Stimulated activated naive CD8-positive, alpha-beta T cell treated with anti-CD3 and anti-CD28 coated beads, Interleukin-15, amount 100 ng/mL, for 72 hours (primary cell): ENCODE measurements around the gene NUFIP2.
"Not testable (repeated sequence)": the region's sequence is repeated elsewhere in the genome, so short reads cannot be mapped to it uniquely, and the experiment has no call there.

ENCODE experiments used
- ATAC-seq: fragments of 150-1000 bp; cut with Tn5 transposase; 2 replicates; pipeline ENCODE4 v1.10.0; 2021; ENCODE audit warnings: mild to moderate bottlenecking, moderate library complexity
- DNase-seq, 2 donors: peaks; one replicate each; pipeline ENCODE4 v3.0.0; 2021 to 2022
- H3K27ac Mint-ChIP-seq, 2 donors: one replicate each; pipeline ENCODE4 v1.8.0; 2022; ENCODE audit warnings: mild to moderate bottlenecking in 2 of 2, mixed read lengths in 2 of 2, moderate library complexity in 2 of 2
- H3K27me3 Mint-ChIP-seq: one replicate; pipeline ENCODE4 v1.8.0; 2022; ENCODE audit warnings: mixed read lengths
- H3K4me1 Mint-ChIP-seq: one replicate; pipeline ENCODE4 v1.8.0; 2022; ENCODE audit warnings: mild to moderate bottlenecking, mixed read lengths
- H3K4me3 Mint-ChIP-seq, 2 donors: one replicate each; pipeline ENCODE4 v1.8.0; 2022; ENCODE audit warnings: mild to moderate bottlenecking in 2 of 2, mixed read lengths in 2 of 2, moderate library complexity in 1 of 2
- H3K9me3 Mint-ChIP-seq, 2 donors: one replicate each; pipeline ENCODE4 v1.8.0; 2022; ENCODE audit warnings: mixed read lengths in 2 of 2

NUFIP2 gene

DNA sequence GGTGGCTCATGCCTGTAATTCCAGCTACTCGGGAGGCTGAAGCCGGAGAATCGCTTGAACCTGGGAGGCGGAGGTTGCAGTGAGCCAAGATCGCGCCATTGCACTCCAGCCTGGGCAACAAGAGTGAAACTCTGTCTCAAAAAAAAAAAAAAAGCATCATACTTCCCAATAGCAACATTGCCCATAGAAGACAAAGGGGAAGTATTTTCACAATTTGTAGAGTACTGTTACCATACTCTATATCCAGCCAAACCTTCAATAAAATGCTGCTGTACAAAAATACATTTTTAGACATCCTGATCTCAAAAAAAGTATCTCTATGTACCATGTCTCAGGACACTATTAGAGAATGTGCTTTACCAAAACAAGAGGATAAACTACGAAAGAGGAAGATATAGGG lies 59.0 kb downstream of the NUFIP2 start:
- not testable (repeated sequence) for H3K27me3 Mint-ChIP-seq, ATAC-seq, H3K27ac Mint-ChIP-seq, H3K4me1 Mint-ChIP-seq, H3K4me3 Mint-ChIP-seq, H3K9me3 Mint-ChIP-seq, DNase-seq

DNA sequence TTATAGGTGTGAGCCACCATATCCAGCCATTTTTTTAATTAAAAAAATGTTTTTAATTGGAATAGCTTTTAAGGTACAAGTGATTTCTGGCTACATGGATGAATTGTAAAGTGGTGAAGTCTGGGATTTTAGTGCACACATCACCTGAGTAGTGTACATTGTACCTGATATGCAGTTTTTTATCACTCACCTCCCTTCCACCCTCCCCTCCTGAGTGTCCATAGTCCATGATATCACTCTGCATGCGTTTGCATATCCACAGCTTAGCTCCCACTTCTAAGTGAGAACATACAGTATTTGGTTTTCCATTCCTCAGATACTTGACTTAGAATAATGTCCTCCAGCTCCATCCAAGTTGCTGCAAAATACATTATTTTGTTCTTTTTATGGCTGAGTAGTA lies 60.6 kb downstream of the NUFIP2 start:
- no peak for ATAC-seq
- Mint-ChIP-seq H3K4me3 (no peak overlapping the region), H3K27me3 (peaks cover 14% of the 10 kb centered on the region), H3K4me1 (no peaks in the 10 kb centered on the region), H3K9me3 (no peaks in the 10 kb centered on the region), H3K27ac (no peak overlapping the region)
- DNase-seq: no peak

DNA sequence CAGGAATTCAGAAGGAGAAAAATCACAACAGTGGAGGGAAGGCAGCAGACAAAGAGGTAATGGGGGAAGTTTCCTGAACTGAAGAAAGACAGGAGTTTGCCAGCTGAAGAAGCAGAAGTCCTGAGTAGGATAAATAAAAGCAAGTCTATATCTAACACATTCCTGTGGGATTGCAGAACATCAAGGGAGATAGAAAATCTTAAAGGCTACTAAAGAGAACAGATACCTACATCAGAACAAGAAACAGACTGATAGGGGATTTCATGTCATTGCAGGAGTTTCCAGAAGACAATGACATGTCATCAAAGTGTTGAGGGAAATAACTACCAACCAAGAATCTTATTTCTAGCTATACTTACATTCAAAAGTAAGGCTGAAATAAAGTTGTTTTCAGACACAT lies 68.6 kb downstream of the NUFIP2 start:
- H3K9me3 Mint-ChIP-seq: no peaks in the 10 kb centered on the region
- no peak for DNase-seq
- ATAC-seq: no peak
- peak overlapping the region in 1 of 2 donors; percentile 35 for H3K27ac Mint-ChIP-seq
- H3K4me3 Mint-ChIP-seq: no peak overlapping the region
- peaks cover 13% of the 10 kb centered on the region for H3K4me1 Mint-ChIP-seq
- peaks cover 10% of the 10 kb centered on the region for H3K27me3 Mint-ChIP-seq

DNA sequence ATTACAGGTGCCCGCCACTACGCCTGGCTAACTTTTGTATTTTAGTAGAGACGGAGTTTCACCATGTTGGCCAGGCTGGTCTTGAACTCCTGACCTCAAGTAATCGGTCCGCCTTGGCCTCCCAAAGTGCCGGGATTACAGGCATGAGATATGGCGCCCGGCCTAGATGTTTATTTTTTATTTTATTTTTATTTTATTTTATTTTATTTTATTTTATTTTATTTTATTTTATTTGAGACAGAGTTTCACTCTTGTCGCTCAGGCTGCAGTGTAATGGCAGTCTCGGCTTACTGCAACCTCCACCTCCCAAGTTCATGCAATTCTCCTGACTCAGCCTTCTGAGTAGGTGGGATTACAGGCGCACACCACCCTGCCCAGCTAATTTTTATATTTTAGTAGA lies 72.6 kb downstream of the NUFIP2 start:
- peaks cover 18% of the 10 kb centered on the region for H3K4me1 Mint-ChIP-seq
- H3K27me3 Mint-ChIP-seq, ATAC-seq, DNase-seq, H3K9me3 Mint-ChIP-seq, H3K4me3 Mint-ChIP-seq, H3K27ac Mint-ChIP-seq: not testable (repeated sequence)

DNA sequence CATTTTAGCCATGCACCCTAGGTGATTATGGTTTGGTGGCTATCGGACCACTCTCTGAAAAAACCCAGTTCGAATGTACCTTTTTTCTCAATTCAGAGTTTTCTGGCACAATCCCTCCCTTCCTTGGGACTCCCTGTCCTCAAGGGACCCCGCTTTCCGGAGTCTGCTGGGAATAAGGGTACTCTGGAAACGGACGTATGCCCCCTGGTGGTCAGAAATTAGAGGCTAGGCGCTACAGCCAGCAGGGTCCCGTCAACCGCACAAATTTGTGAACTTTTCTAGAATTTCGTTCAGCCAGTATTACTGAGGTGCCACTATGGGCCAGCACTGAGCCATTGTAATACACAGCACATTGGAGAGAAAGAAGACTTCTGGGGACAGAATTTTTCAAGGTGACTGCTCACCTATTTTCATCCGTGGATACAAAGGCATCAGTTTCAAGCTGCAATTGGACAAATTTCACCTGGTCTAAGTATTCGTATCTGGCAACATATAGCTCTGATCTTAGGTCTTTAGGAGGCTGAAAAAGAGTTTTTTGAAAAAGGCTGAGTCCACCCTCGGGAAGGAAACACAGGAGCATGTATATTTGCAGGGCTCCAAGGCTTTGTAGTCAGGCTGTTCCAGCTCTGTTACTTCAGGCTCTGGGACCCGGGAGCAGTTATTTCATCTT lies 74.4 kb downstream of the NUFIP2 start:
- H3K27me3 Mint-ChIP-seq: no peaks in the 10 kb centered on the region
- H3K9me3 Mint-ChIP-seq: no peaks in the 10 kb centered on the region
- no peak overlapping the region for H3K27ac Mint-ChIP-seq
- ATAC-seq: peak; percentile 95
- no peak overlapping the region for H3K4me3 Mint-ChIP-seq
- peaks cover 5% of the 10 kb centered on the region for H3K4me1 Mint-ChIP-seq
- peak; percentile 64 to 68 for DNase-seq

DNA sequence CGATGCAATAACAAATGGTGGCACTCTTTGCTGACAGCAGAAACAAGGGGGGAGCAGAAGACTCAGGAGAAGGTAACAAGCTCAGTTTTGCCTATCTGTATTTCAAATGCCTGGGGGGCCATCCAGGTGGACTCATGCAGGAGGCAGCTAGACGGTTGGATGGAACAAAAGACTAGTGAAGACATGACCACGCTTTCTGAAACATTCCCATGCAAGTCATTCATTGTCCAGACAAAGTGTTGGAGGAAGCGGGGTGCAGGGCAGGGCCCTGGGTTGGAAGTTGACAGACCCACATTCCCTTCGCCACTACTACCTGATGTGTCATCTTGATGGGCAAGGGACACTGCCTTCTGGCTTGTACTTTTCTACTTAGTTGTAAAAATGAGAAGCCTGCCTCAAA lies 77.1 kb downstream of the NUFIP2 start:
- Mint-ChIP-seq H3K27ac (no peak overlapping the region), H3K9me3 (no peaks in the 10 kb centered on the region), H3K4me1 (peaks cover 5% of the 10 kb centered on the region), H3K27me3 (no peaks in the 10 kb centered on the region), H3K4me3 (no peak overlapping the region)
- no peak for ATAC-seq
- DNase-seq: no peak

DNA sequence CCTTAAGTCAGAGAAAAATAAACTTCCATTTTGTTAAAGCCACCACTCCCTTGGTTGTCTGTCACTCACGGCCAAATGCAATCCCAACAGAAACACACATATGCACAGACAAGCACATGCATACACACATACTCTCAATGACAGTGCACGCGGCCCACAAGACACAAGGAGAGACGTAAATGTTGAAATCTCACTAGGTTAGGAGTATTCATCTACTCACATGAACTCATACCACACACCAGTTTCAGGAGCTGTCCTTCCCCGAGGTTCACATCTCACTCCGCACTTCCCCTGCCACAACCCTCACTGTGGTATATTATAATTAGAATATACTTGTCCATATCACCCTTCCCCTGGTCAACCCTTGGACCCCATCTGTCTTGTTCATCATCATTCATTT lies 77.8 kb downstream of the NUFIP2 start:
- DNase-seq (no peak), ATAC-seq (no peak)
- no peak overlapping the region for H3K4me3 Mint-ChIP-seq
- H3K27ac Mint-ChIP-seq: no peak overlapping the region
- no peaks in the 10 kb centered on the region for H3K27me3 Mint-ChIP-seq
- no peaks in the 10 kb centered on the region for H3K9me3 Mint-ChIP-seq
- H3K4me1 Mint-ChIP-seq: peaks cover 5% of the 10 kb centered on the region

DNA sequence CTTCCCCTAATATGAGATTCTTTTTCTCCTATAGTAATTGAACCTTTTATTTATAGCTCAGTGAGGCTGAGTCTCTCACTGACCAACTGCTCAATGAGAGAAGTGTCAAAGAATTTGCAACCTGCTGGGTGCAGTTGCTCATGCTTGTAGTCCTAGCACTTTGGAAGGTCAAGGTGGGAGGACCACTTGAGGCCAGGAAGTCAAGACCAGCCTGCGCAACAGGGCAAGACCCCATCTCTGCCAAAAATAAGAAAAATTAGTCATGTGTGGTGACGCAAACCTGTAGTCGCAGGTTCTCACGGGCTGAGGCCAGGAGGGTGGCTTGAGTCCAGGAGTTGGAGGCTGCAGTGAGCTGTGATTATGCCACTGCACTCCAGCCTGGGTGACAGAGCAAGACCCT lies 78.2 kb downstream of the NUFIP2 start:
- ATAC-seq (no peak), DNase-seq (no peak)
- Mint-ChIP-seq H3K9me3 (no peaks in the 10 kb centered on the region), H3K4me1 (peaks cover 5% of the 10 kb centered on the region), H3K4me3 (no peak overlapping the region), H3K27ac (no peak overlapping the region), H3K27me3 (no peaks in the 10 kb centered on the region)

DNA sequence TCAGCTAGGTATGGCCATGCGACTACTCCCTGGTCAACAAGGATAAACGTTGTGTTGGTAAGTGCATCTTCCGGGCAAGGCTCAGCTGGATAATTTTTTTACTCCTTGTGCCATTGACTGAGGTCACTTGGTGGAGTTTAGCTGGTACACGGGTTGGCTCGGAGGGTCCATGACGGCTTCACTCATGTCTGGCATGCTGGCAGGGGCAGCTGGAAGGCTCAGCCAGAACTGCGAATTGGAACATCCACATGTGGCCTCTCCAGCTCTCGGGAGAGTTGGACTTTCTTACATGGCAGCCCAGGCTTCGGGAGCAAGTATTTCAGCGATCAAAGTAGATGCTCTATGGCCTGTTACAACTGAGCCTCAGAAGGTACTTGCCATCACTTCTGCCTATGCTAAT lies 78.8 kb downstream of the NUFIP2 start:
- ATAC-seq (no peak), DNase-seq (no peak)
- no peak overlapping the region for H3K27ac Mint-ChIP-seq
- H3K4me1 Mint-ChIP-seq: peaks cover 5% of the 10 kb centered on the region
- H3K27me3 Mint-ChIP-seq: no peaks in the 10 kb centered on the region
- no peak overlapping the region for H3K4me3 Mint-ChIP-seq
- H3K9me3 Mint-ChIP-seq: no peaks in the 10 kb centered on the region

DNA sequence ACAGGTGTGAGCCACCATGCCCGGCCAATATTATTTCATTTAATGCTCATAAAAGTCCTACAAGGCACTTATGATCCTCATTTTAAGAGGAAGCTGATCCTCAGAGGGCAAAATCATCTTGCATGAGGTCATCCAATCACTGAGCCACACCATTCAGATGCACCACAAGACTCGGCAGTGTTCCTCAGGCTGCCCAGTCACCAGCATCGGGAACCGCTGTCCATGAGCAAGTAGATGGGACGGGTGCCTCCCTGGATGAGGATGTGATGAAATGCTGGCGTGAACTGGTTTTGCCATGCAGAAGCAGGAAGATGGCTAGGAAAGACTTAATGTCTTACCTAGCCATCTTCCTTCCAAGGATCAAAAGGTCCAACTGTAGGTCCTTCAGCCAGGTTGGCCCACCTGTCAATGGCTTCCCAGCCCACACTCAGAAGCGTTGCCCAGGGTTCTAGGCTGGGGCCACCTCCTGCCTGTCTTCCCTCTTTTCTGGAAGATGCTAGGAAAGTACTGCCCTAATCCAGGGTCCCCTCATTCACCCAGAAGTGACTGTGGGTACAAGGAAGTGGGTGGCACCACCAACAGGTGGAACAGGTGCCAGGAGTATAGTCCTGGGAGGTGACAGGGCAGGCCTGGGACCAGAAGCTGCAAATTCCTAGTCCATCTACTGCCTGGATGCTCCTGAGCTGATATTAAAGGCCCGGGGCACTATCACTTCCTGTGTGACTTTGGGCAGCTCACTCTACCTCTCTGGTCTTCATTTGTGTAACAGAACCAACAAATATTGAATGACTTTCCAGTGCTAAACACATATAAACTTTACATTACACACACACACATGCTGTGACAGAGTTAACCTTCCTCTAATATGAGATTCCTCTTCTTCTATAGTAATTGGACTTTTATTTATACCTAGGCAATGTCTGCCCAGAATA lies 79.5 kb downstream of the NUFIP2 start:
- Mint-ChIP-seq H3K4me1 (peaks cover 3% of the 10 kb centered on the region), H3K9me3 (no peaks in the 10 kb centered on the region), H3K27ac (no peak overlapping the region), H3K27me3 (no peaks in the 10 kb centered on the region), H3K4me3 (no peak overlapping the region)
- no peak for ATAC-seq
- no peak for DNase-seq

DNA sequence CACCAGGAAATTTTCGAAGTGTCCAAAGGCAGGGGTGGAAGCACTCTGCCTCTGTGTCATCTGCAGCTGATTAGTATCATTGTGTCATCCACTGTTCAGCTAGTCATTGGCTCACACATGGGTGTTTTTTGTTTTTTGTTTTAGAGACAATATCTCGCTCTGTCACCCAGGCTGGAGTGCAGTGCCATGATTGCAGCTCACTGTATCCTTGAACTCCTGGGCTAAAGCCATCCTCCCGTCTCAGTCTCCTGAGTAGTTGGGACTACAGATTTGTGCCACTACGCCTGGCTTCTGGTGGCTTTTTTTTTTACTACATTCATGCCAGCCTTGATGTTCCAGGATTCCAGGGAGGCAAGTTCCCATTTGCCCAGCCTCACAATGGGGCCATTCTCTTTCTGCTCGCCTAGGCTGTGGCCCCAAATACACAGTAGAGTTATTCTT lies 81.2 kb downstream of the NUFIP2 start:
- no peaks in the 10 kb centered on the region for H3K9me3 Mint-ChIP-seq
- no peak overlapping the region for H3K27ac Mint-ChIP-seq
- H3K4me1 Mint-ChIP-seq: no peaks in the 10 kb centered on the region
- no peak for DNase-seq
- no peaks in the 10 kb centered on the region for H3K27me3 Mint-ChIP-seq
- H3K4me3 Mint-ChIP-seq: no peak overlapping the region
- ATAC-seq: no peak

DNA sequence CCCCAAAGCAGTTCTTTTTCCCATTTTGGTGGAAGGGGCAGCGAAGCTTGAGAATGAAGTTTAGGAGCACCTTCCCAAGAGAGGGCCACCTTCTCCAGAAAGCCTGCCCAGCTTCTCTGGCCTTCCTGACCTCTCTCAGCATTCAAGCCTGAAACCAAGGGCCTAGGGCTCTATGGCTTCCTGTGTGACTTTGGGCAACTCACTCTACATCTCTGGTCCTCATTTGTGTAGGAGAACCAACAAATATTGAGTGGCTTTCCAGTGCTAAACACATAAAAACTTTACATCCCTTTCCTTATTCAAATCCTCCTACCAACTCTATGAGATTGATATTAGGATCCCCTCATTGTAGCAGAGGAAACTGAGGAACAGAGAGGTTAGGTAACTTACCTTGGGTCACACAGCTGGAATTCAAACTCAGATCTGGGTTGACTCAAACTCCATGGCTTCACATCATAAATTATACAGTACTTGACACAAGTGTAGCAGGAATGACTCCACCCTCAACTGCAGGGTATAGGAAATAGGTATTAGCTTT lies 81.8 kb downstream of the NUFIP2 start:
- H3K27me3 Mint-ChIP-seq: no peaks in the 10 kb centered on the region
- ATAC-seq: no peak
- H3K27ac Mint-ChIP-seq: no peak overlapping the region

DNA sequence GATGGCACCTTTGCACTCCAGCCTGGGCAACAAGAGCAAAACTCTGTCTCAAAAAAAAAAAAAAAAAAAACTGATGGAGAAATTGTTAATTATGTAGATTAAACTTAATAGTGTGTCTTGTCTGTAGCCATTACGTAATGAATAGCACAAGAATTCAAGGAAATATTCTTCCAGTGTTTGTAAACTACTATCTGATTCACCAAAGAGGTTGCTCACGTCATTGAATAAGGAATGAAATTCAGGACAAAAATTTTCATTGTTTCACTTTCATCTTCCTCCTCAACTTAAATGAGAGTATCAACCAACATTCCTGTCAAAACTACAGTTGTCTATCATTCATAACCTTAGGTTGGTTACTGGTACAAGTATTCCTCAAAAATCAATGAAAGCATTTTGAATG lies 83.1 kb downstream of the NUFIP2 start:
- no peak for ATAC-seq
- no peak overlapping the region for H3K27ac Mint-ChIP-seq
- no peaks in the 10 kb centered on the region for H3K27me3 Mint-ChIP-seq
- H3K4me1 Mint-ChIP-seq: no peaks in the 10 kb centered on the region
- H3K9me3 Mint-ChIP-seq: no peaks in the 10 kb centered on the region
- no peak overlapping the region for H3K4me3 Mint-ChIP-seq
- no peak for DNase-seq

More for the DNA sequence above, 81.8 kb downstream of the NUFIP2 start:
- Mint-ChIP-seq H3K9me3 (no peaks in the 10 kb centered on the region), H3K4me1 (no peaks in the 10 kb centered on the region), H3K4me3 (no peak overlapping the region)
- no peak for DNase-seq

DNA sequence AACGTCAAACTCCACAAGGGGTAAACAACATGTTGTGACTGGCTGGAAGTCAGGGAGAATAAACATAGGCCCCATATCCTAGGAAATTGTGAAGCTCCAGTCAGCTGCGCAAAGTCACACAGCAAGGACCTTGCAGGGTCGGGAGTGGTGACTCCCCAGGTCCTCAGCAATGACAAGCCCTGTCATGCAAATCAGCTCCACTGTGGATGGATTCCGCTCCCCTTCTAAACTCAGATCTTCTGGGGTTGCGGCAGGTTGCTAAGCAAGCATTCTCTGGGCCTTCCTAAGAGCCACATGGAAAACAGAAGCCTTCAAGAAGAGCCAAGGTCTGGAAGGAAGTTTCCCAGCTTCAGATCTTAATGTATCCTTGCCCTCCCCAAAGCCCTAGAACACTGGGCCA lies 84.9 kb downstream of the NUFIP2 start:
- H3K9me3 Mint-ChIP-seq: no peaks in the 10 kb centered on the region
- H3K27me3 Mint-ChIP-seq: peaks cover 15% of the 10 kb centered on the region
- no peak overlapping the region for H3K4me3 Mint-ChIP-seq
- ATAC-seq: no peak
- H3K27ac Mint-ChIP-seq: no peak overlapping the region
- DNase-seq: no peak
- H3K4me1 Mint-ChIP-seq: no peaks in the 10 kb centered on the region

DNA sequence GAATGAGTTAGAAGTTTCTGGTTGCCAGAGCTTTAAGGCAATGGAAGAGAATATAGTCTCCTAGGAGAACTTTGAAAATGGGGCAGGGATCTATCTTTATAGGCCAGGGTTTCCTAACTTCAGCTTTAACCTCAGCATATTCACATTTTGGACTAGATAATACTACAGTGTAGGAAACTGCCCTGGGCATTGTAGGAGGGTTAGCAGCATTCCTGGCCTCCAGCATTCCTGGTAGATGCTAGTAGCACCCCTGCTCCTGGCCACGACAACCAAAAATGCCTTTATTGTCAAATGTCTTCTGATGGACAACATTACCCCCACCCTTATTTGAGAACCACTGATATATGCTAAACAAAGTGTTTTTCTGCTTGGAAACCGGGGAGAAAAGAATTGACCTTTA lies 86.0 kb downstream of the NUFIP2 start:
- no peaks in the 10 kb centered on the region for H3K4me1 Mint-ChIP-seq
- H3K27me3 Mint-ChIP-seq: peaks cover 17% of the 10 kb centered on the region
- ATAC-seq (no peak), DNase-seq (no peak)
- no peak overlapping the region for H3K27ac Mint-ChIP-seq
- H3K9me3 Mint-ChIP-seq: no peaks in the 10 kb centered on the region
- H3K4me3 Mint-ChIP-seq: no peak overlapping the region
